Spleen (tissue), 7 donors: Measurements from ENCODE around the gene PAX5.

Experiments used
- CTCF ChIP-seq, 11 experiments: fragments of 200-600 bp in 7 of 11; fragments of 450-650 bp in 4 of 11; sonication (generic) in 4 of 11; IDR thresholded peaks in 8 of 11; conservative IDR thresholded peaks in 3 of 11; 1 replicate in 7 of 11; 2 replicates in 4 of 11; pipeline versions ENCODE4 v1.4.0 to v1.8.0; 2016 to 2021; ENCODE audit warnings: antibody characterized with exemption in 11 of 11, inconsistent platforms in 4 of 11, mild to moderate bottlenecking in 1 of 11
- POLR2A ChIP-seq, 3 donors: fragments of 450-650 bp; IDR thresholded peaks; one replicate each; pipeline ENCODE4 v1.5.1; 2017; ENCODE audit warnings: antibody characterized with exemption in 3 of 3, mild to moderate bottlenecking in 1 of 3
- POLR2AphosphoS5 ChIP-seq, 3 donors: sonication (generic); formaldehyde crosslinking; IDR thresholded peaks; one replicate each; pipeline ENCODE4 v1.5.1; 2017; ENCODE audit warnings: antibody characterized with exemption in 3 of 3
- donor health status: DM: no; HTN: no; CAD: no; lungs with moderate emphysema.
- donor health status: DM: no; HTN: no; CAD: no.
- donor health status: DM: no; HTN: no; CAD: no.

- TF ChIP-seq CTCF (IDR thresholded peaks at IDR 0.05 in 8 of 11, conservative IDR thresholded peaks at IDR 0.05 in 3 of 11) = no peak
- TF ChIP-seq POLR2A (IDR thresholded peaks at IDR 0.05) = no peak
- TF ChIP-seq POLR2AphosphoS5 (IDR thresholded peaks at IDR 0.05) = no peak
Measured at GRCh38 chr9:36892279-36892678, 141.8 kb downstream of the PAX5 start.
